WTC11 (cell line): ENCODE results near the gene MST1R. TPM values are rescaled to one million over a fixed set of nuclear protein-coding genes. Genes with fewer than 3 reads are reported as not detected.

ENCODE experiments used
- CREM ChIP-seq: sonication (generic); formaldehyde crosslinking; IDR thresholded peaks from 2 replicates; pipeline ENCODE4 v1.8.1; 2022; ENCODE audit warnings: mild to moderate bottlenecking, missing genetic modification reagents, moderate library complexity
- ETV6 ChIP-seq: sonication (generic); formaldehyde crosslinking; IDR thresholded peaks from 2 replicates; pipeline ENCODE4 v1.8.1; 2022; ENCODE audit warnings: mild to moderate bottlenecking, missing genetic modification reagents
- GABPB1 ChIP-seq: sonication (generic); formaldehyde crosslinking; IDR thresholded peaks from 2 replicates; pipeline ENCODE4 v1.8.1; 2023; ENCODE audit warnings: mild to moderate bottlenecking, missing genetic modification reagents
- HMGA2 ChIP-seq: fragments of 250-450 bp; sonication (Bioruptor Pico); IDR thresholded peaks from 2 replicates; pipeline ENCODE4 v1.4.0; 2021; ENCODE audit warnings: mild to moderate bottlenecking, moderate library complexity
- MYBL2 ChIP-seq: sonication (generic); formaldehyde crosslinking; IDR thresholded peaks from 2 replicates; pipeline ENCODE4 v1.8.1; 2023; ENCODE audit warnings: mild to moderate bottlenecking, moderate library complexity, missing genetic modification reagents
- NR2C2 ChIP-seq: sonication (generic); formaldehyde crosslinking; IDR thresholded peaks from 2 replicates; pipeline ENCODE4 v1.8.0; 2022; ENCODE audit warnings: mild to moderate bottlenecking, missing genetic modification reagents
- SMAD3 ChIP-seq: sonication (generic); formaldehyde crosslinking; IDR thresholded peaks from 2 replicates; pipeline ENCODE4 v1.8.0; 2022; ENCODE audit warnings: missing genetic modification reagents, mild to moderate bottlenecking, borderline replicate concordance
- SMAD4 ChIP-seq: sonication (generic); formaldehyde crosslinking; IDR thresholded peaks from 2 replicates; pipeline ENCODE4 v1.8.0; 2022; ENCODE audit warnings: mild to moderate bottlenecking, missing genetic modification reagents
- SP1 ChIP-seq: sonication (generic); formaldehyde crosslinking; conservative IDR thresholded peaks from 2 replicates; pipeline ENCODE4 v1.8.1; 2022; ENCODE audit warnings: missing genetic modification reagents
- TEAD1 ChIP-seq: sonication (generic); formaldehyde crosslinking; IDR thresholded peaks from 2 replicates; pipeline ENCODE4 v1.8.0; 2022; ENCODE audit warnings: mild to moderate bottlenecking, missing genetic modification reagents
- ZNF138 ChIP-seq: sonication (generic); formaldehyde crosslinking; conservative IDR thresholded peaks from 2 replicates; pipeline ENCODE4 v1.8.1; 2022; ENCODE audit warnings: mild to moderate bottlenecking, moderate library complexity, missing genetic modification reagents
- ZNF219 ChIP-seq: sonication (generic); formaldehyde crosslinking; IDR thresholded peaks from 2 replicates; pipeline ENCODE4 v1.8.0; 2023; ENCODE audit warnings: missing genetic modification reagents, mild to moderate bottlenecking, borderline replicate concordance
- ZNF416 ChIP-seq: fragments of 250-450 bp; sonication (Bioruptor Pico); IDR thresholded peaks from 2 replicates; pipeline ENCODE4 v1.9.0; 2021; ENCODE audit warnings: mild to moderate bottlenecking, inconsistent platforms
- ZNF423 ChIP-seq: fragments of 250-450 bp; sonication (Bioruptor Pico); IDR thresholded peaks from 2 replicates; pipeline ENCODE4 v2.1.2; 2022; ENCODE audit warnings: mild to moderate bottlenecking, moderate library complexity
- total RNA-seq: library from RNA; stranded (reverse); gene quantifications from 3 replicates; pipeline ENCODE4 v1.2.3, GENCODE V29; 2021
- TF ChIP-seq, protein P1 (sequence below): sonication (generic); formaldehyde crosslinking; conservative IDR thresholded peaks from 2 replicates; pipeline ENCODE4 v1.8.1; 2023; ENCODE audit warnings: mild to moderate bottlenecking, low read depth, missing genetic modification reagents, moderate library complexity
- TF ChIP-seq, protein P2 (sequence below): fragments of 250-450 bp; sonication (Bioruptor Pico); IDR thresholded peaks from 2 replicates; pipeline ENCODE4 v2.1.2; 2022; ENCODE audit warnings: mild to moderate bottlenecking, moderate library complexity
- TF ChIP-seq, protein P3 (sequence below): sonication (generic); formaldehyde crosslinking; IDR thresholded peaks from 2 replicates; pipeline ENCODE4 v1.8.1; 2023; ENCODE audit warnings: mild to moderate bottlenecking, missing genetic modification reagents
- TF ChIP-seq, protein P4 (sequence below): sonication (generic); formaldehyde crosslinking; IDR thresholded peaks from 2 replicates; pipeline ENCODE4 v1.8.1; 2022; ENCODE audit warnings: missing genetic modification reagents, borderline replicate concordance
- TF ChIP-seq, protein P5 (sequence below): fragments of 250-450 bp; sonication (Bioruptor Pico); IDR thresholded peaks from 2 replicates; pipeline ENCODE4 v1.9.0; 2021; ENCODE audit warnings: mild to moderate bottlenecking, borderline replicate concordance
- TF ChIP-seq, protein P6 (sequence below): sonication (generic); formaldehyde crosslinking; IDR thresholded peaks from 2 replicates; pipeline ENCODE4 v1.8.1; 2022; ENCODE audit warnings: low read depth, missing genetic modification reagents, borderline replicate concordance
- TF ChIP-seq, protein P7 (sequence below): sonication (generic); formaldehyde crosslinking; IDR thresholded peaks from 2 replicates; pipeline ENCODE4 v1.8.0; 2022; ENCODE audit warnings: mild to moderate bottlenecking, missing genetic modification reagents
- TF ChIP-seq, protein P8 (sequence below): sonication (generic); formaldehyde crosslinking; IDR thresholded peaks from 2 replicates; pipeline ENCODE4 v1.8.1; 2023; ENCODE audit warnings: mild to moderate bottlenecking, missing genetic modification reagents, moderate library complexity

Gene MST1R
- total RNA-seq, 1 experiment from 2014 or later, result 6.2 TPM

DNA sequence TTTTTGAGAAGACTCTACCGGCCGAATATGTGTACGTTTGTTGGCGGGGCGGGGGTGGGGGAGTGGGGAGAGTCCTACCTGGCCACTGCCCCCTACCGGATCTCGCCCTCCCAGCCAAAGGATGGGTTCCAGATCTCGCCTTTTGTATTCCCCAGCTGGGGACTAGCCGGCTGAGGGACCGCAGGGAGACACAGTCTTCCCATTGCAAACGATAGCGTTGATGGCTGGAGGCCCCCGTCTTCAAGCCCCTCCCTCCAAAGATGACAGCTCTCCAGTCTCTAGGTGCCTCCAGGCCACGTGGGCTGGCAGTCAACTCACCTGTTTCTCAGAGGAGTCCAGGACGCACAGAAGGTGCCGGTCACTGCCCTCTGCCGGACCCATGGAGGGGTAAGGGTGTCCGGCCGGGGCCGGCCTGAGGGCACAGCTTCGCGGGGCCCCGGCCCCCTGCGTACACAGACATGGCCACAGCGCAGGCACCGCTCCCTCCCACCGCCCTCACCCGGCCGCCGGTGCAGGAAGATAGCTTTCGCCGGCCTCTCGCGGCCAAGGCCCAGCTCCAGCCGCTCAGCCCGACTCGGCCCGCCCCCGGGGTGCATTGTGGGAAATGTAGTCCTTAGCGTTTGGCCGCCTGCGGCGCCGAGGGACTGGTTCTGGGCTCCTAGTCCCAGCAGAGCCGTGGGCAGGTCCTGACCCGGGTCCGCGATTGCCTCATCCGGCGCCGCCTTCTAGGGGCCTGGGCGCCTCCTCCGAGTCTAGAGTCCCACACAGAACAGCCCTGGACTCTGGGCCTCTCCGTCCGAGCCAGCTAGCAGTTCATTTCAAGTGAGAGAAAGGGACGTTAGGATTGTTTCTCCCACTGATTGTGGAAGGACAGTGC is 25.9 kb upstream of the MST1R start, which contains the start of gene MON1A (continued):
- TF ChIP-seq, protein P1, sequence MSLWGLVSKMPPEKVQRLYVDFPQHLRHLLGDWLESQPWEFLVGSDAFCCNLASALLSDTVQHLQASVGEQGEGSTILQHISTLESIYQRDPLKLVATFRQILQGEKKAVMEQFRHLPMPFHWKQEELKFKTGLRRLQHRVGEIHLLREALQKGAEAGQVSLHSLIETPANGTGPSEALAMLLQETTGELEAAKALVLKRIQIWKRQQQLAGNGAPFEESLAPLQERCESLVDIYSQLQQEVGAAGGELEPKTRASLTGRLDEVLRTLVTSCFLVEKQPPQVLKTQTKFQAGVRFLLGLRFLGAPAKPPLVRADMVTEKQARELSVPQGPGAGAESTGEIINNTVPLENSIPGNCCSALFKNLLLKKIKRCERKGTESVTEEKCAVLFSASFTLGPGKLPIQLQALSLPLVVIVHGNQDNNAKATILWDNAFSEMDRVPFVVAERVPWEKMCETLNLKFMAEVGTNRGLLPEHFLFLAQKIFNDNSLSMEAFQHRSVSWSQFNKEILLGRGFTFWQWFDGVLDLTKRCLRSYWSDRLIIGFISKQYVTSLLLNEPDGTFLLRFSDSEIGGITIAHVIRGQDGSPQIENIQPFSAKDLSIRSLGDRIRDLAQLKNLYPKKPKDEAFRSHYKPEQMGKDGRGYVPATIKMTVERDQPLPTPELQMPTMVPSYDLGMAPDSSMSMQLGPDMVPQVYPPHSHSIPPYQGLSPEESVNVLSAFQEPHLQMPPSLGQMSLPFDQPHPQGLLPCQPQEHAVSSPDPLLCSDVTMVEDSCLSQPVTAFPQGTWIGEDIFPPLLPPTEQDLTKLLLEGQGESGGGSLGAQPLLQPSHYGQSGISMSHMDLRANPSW (CRISPR knock-in tag), result no peak
- TF ChIP-seq ZNF219 (CRISPR knock-in tag) (peak; percentile 32; the same call in 1 of the 2 replicates), NR2C2 (CRISPR knock-in tag) (no peak), GABPB1 (CRISPR knock-in tag) (peak; percentile 96), ETV6 (CRISPR knock-in tag) (no peak), SMAD3 (no peak), TEAD1 (0 out of 2 replicates have a peak, but pooled peaks have one; percentile 62), SP1 (CRISPR knock-in tag) (peak; percentile 89), ZNF423 (no peak), CREM (CRISPR knock-in tag) (no peak), SMAD4 (0 out of 2 replicates have a peak, but pooled peaks have one; percentile 54), ZNF138 (CRISPR knock-in tag) (no peak), HMGA2 (CRISPR knock-in tag) (no peak), ZNF416 (no peak), MYBL2 (no peak)
- TF ChIP-seq, protein P2, sequence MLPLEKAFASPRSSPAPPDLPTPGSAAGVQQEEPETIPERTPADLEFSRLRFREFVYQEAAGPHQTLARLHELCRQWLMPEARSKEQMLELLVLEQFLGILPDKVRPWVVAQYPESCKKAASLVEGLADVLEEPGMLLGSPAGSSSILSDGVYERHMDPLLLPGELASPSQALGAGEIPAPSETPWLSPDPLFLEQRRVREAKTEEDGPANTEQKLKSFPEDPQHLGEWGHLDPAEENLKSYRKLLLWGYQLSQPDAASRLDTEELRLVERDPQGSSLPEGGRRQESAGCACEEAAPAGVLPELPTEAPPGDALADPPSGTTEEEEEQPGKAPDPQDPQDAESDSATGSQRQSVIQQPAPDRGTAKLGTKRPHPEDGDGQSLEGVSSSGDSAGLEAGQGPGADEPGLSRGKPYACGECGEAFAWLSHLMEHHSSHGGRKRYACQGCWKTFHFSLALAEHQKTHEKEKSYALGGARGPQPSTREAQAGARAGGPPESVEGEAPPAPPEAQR (CRISPR knock-in tag), result no peak
- TF ChIP-seq, protein P3, sequence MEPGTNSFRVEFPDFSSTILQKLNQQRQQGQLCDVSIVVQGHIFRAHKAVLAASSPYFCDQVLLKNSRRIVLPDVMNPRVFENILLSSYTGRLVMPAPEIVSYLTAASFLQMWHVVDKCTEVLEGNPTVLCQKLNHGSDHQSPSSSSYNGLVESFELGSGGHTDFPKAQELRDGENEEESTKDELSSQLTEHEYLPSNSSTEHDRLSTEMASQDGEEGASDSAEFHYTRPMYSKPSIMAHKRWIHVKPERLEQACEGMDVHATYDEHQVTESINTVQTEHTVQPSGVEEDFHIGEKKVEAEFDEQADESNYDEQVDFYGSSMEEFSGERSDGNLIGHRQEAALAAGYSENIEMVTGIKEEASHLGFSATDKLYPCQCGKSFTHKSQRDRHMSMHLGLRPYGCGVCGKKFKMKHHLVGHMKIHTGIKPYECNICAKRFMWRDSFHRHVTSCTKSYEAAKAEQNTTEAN, result 0 out of 2 replicates have a peak, but pooled peaks have one; percentile 57
- TF ChIP-seq, protein P4, sequence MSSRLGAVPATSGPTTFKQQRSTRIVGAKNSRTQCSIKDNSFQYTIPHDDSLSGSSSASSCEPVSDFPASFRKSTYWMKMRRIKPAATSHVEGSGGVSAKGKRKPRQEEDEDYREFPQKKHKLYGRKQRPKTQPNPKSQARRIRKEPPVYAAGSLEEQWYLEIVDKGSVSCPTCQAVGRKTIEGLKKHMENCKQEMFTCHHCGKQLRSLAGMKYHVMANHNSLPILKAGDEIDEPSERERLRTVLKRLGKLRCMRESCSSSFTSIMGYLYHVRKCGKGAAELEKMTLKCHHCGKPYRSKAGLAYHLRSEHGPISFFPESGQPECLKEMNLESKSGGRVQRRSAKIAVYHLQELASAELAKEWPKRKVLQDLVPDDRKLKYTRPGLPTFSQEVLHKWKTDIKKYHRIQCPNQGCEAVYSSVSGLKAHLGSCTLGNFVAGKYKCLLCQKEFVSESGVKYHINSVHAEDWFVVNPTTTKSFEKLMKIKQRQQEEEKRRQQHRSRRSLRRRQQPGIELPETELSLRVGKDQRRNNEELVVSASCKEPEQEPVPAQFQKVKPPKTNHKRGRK (CRISPR knock-in tag), result no peak
- TF ChIP-seq, protein P5, sequence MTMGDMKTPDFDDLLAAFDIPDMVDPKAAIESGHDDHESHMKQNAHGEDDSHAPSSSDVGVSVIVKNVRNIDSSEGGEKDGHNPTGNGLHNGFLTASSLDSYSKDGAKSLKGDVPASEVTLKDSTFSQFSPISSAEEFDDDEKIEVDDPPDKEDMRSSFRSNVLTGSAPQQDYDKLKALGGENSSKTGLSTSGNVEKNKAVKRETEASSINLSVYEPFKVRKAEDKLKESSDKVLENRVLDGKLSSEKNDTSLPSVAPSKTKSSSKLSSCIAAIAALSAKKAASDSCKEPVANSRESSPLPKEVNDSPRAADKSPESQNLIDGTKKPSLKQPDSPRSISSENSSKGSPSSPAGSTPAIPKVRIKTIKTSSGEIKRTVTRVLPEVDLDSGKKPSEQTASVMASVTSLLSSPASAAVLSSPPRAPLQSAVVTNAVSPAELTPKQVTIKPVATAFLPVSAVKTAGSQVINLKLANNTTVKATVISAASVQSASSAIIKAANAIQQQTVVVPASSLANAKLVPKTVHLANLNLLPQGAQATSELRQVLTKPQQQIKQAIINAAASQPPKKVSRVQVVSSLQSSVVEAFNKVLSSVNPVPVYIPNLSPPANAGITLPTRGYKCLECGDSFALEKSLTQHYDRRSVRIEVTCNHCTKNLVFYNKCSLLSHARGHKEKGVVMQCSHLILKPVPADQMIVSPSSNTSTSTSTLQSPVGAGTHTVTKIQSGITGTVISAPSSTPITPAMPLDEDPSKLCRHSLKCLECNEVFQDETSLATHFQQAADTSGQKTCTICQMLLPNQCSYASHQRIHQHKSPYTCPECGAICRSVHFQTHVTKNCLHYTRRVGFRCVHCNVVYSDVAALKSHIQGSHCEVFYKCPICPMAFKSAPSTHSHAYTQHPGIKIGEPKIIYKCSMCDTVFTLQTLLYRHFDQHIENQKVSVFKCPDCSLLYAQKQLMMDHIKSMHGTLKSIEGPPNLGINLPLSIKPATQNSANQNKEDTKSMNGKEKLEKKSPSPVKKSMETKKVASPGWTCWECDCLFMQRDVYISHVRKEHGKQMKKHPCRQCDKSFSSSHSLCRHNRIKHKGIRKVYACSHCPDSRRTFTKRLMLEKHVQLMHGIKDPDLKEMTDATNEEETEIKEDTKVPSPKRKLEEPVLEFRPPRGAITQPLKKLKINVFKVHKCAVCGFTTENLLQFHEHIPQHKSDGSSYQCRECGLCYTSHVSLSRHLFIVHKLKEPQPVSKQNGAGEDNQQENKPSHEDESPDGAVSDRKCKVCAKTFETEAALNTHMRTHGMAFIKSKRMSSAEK (CRISPR knock-in tag), result no peak
- TF ChIP-seq, protein P6, sequence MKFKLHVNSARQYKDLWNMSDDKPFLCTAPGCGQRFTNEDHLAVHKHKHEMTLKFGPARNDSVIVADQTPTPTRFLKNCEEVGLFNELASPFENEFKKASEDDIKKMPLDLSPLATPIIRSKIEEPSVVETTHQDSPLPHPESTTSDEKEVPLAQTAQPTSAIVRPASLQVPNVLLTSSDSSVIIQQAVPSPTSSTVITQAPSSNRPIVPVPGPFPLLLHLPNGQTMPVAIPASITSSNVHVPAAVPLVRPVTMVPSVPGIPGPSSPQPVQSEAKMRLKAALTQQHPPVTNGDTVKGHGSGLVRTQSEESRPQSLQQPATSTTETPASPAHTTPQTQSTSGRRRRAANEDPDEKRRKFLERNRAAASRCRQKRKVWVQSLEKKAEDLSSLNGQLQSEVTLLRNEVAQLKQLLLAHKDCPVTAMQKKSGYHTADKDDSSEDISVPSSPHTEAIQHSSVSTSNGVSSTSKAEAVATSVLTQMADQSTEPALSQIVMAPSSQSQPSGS, result no peak
- TF ChIP-seq, protein P7, sequence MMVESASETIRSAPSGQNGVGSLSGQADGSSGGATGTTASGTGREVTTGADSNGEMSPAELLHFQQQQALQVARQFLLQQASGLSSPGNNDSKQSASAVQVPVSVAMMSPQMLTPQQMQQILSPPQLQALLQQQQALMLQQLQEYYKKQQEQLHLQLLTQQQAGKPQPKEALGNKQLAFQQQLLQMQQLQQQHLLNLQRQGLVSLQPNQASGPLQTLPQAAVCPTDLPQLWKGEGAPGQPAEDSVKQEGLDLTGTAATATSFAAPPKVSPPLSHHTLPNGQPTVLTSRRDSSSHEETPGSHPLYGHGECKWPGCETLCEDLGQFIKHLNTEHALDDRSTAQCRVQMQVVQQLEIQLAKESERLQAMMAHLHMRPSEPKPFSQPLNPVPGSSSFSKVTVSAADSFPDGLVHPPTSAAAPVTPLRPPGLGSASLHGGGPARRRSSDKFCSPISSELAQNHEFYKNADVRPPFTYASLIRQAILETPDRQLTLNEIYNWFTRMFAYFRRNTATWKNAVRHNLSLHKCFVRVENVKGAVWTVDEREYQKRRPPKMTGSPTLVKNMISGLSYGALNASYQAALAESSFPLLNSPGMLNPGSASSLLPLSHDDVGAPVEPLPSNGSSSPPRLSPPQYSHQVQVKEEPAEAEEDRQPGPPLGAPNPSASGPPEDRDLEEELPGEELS, result no peak; the same call in 1 of the 2 replicates
- TF ChIP-seq, protein P8, sequence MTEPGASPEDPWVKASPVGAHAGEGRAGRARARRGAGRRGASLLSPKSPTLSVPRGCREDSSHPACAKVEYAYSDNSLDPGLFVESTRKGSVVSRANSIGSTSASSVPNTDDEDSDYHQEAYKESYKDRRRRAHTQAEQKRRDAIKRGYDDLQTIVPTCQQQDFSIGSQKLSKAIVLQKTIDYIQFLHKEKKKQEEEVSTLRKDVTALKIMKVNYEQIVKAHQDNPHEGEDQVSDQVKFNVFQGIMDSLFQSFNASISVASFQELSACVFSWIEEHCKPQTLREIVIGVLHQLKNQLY, result no peak
